Measurements from ENCODE around the gene AKAP17A.

The AKAP17A gene

GRCh38 chrX:1545776-1546408 is 45.5 kb upstream of the AKAP17A start:
- no peak overlapping the region for H3K4me2 ChIP-seq (ENCODE audit: low read length)
- TF ChIP-seq CTCF (IDR thresholded peaks at IDR 0.05; ENCODE audit: low read length): no peak
- no peak for TF ChIP-seq EZH2 (IDR thresholded peaks at IDR 0.05; ENCODE audit: borderline replicate concordance, low read length)

GRCh38 chrX:1546691-1547251 is 44.6 kb upstream of the AKAP17A start:
- H2AFZ ChIP-seq (ENCODE audit: low read length): no peak overlapping the region
- no peaks in the 10 kb centered on the region for H3F3A ChIP-seq (ENCODE audit: insufficient read depth, low read length)
- no peak overlapping the region for H3K4me3 ChIP-seq (ENCODE audit: low read depth, low read length, poor library complexity, severe bottlenecking)
- H3K27me3 ChIP-seq (ENCODE audit: insufficient read depth, low read length): no peaks in the 10 kb centered on the region
- TF ChIP-seq CTCF (IDR thresholded peaks at IDR 0.05; ENCODE audit: low read length) (no peak), EZH2 (IDR thresholded peaks at IDR 0.05; ENCODE audit: borderline replicate concordance, low read length) (no peak)
- peaks cover 8% of the 10 kb centered on the region; the same call in 1 of the 2 replicates for H3K9me3 ChIP-seq (ENCODE audit: low read length)
- no peaks in the 10 kb centered on the region for H3K79me2 ChIP-seq (ENCODE audit: insufficient read depth, low read length)
- peaks cover 36% of the 10 kb centered on the region for H3K4me1 ChIP-seq (ENCODE audit: insufficient read depth, low read length, severe bottlenecking)
- no peaks in the 10 kb centered on the region for H3K9me2 ChIP-seq (ENCODE audit: low read depth, low read length)
- no peaks in the 10 kb centered on the region for H4K20me1 ChIP-seq (ENCODE audit: insufficient read depth, low read length)
- no peak overlapping the region for H3K9ac ChIP-seq (ENCODE audit: low read length)
- H3K4me2 ChIP-seq (ENCODE audit: low read length): no peak overlapping the region
- H3K36me3 ChIP-seq (ENCODE audit: insufficient read depth, low read length): peaks cover 25% of the 10 kb centered on the region
- no peak overlapping the region for H3K27ac ChIP-seq (ENCODE audit: low read depth, low read length, poor library complexity, severe bottlenecking)

More at GRCh38 chrX:1545776-1546408, 45.5 kb upstream of the AKAP17A start:
- Histone ChIP-seq H3K27me3 (ENCODE audit: insufficient read depth, low read length) (no peaks in the 10 kb centered on the region), H2AFZ (ENCODE audit: low read length) (no peak overlapping the region), H3K4me3 (ENCODE audit: low read depth, low read length, poor library complexity, severe bottlenecking) (no peak overlapping the region), H3K27ac (ENCODE audit: low read depth, low read length, poor library complexity, severe bottlenecking) (no peak overlapping the region), H3F3A (ENCODE audit: insufficient read depth, low read length) (no peaks in the 10 kb centered on the region), H3K9me2 (ENCODE audit: low read depth, low read length) (no peaks in the 10 kb centered on the region), H4K20me1 (ENCODE audit: insufficient read depth, low read length) (no peaks in the 10 kb centered on the region), H3K36me3 (ENCODE audit: insufficient read depth, low read length) (peaks cover 25% of the 10 kb centered on the region), H3K79me2 (ENCODE audit: insufficient read depth, low read length) (no peaks in the 10 kb centered on the region), H3K9ac (ENCODE audit: low read length) (no peak overlapping the region), H3K4me1 (ENCODE audit: insufficient read depth, low read length, severe bottlenecking) (peaks cover 34% of the 10 kb centered on the region), H3K9me3 (ENCODE audit: low read length) (peaks cover 8% of the 10 kb centered on the region; the same call in 1 of the 2 replicates)

- TF ChIP-seq EZH2 (IDR thresholded peaks at IDR 0.05; ENCODE audit: borderline replicate concordance, low read length): no peak
- TF ChIP-seq CTCF (IDR thresholded peaks at IDR 0.05; ENCODE audit: low read length): no peak
- H3K36me3 ChIP-seq (ENCODE audit: insufficient read depth, low read length): peaks cover 16% of the 10 kb centered on the region
Measured at GRCh38 chrX:1551959-1552546, 39.4 kb upstream of the AKAP17A start.

More at GRCh38 chrX:1551959-1552546, 39.4 kb upstream of the AKAP17A start:
- H3K4me3 ChIP-seq (ENCODE audit: low read depth, low read length, poor library complexity, severe bottlenecking): no peak overlapping the region
- H3K9ac ChIP-seq (ENCODE audit: low read length): no peak overlapping the region
- no peaks in the 10 kb centered on the region for H3K79me2 ChIP-seq (ENCODE audit: insufficient read depth, low read length)
- H4K20me1 ChIP-seq (ENCODE audit: insufficient read depth, low read length): no peaks in the 10 kb centered on the region
- H3K4me2 ChIP-seq (ENCODE audit: low read length): no peak overlapping the region
- H3K4me1 ChIP-seq (ENCODE audit: insufficient read depth, low read length, severe bottlenecking): peaks cover 36% of the 10 kb centered on the region
- H3F3A ChIP-seq (ENCODE audit: insufficient read depth, low read length): no peaks in the 10 kb centered on the region
- H3K27me3 ChIP-seq (ENCODE audit: insufficient read depth, low read length): no peaks in the 10 kb centered on the region
- H3K9me3 ChIP-seq (ENCODE audit: low read length): peaks cover 10% of the 10 kb centered on the region; the same call in 1 of the 2 replicates
- no peak overlapping the region for H3K27ac ChIP-seq (ENCODE audit: low read depth, low read length, poor library complexity, severe bottlenecking)
- H2AFZ ChIP-seq (ENCODE audit: low read length): no peak overlapping the region
- H3K9me2 ChIP-seq (ENCODE audit: low read depth, low read length): no peaks in the 10 kb centered on the region
